Mesothelial cell of epicardium (in vitro differentiated cells): ENCODE measurements around the gene C2orf15. TPM values are rescaled to one million over a fixed set of nuclear protein-coding genes. Genes with fewer than 3 reads are reported as not detected.
"Not testable (repeated sequence)": the region's sequence is repeated elsewhere in the genome, so short reads cannot be mapped to it uniquely, and the experiment has no call there.

Experiments
- DNase-seq, 2 experiments: peaks; one replicate each; pipeline ENCODE4 v3.0.0; 2021; ENCODE audit warnings: low spot score in 2 of 2; ENCODE audit not compliant: unreplicated experiment in 2 of 2
- H3K27ac Mint-ChIP-seq: 2 replicates; pipeline ENCODE4 v1.8.0; 2021; ENCODE audit warnings: mixed read lengths
- H3K27me3 Mint-ChIP-seq: 2 replicates; pipeline ENCODE4 v1.8.0; 2021; ENCODE audit warnings: low read depth, mixed read lengths
- H3K36me3 Mint-ChIP-seq: 2 replicates; pipeline ENCODE4 v1.8.0; 2021; ENCODE audit warnings: mixed read lengths
- H3K4me1 Mint-ChIP-seq: 2 replicates; pipeline ENCODE4 v1.8.0; 2021; ENCODE audit warnings: mixed read lengths
- H3K4me3 Mint-ChIP-seq: 2 replicates; pipeline ENCODE4 v1.8.0; 2021; ENCODE audit warnings: mild to moderate bottlenecking, moderate library complexity, mixed read lengths
- H3K9me3 Mint-ChIP-seq: 2 replicates; pipeline ENCODE4 v1.8.0; 2021; ENCODE audit warnings: mixed read lengths
- total RNA-seq: library from RNA; stranded (reverse); gene quantifications from 3 replicates; pipeline ENCODE4 v1.2.1, GENCODE V29; 2021
- TF ChIP-seq, protein P1 (sequence below): fragments of 200-600 bp; sonication (generic); IDR thresholded peaks from one replicate; pipeline ENCODE4 v1.5.0; 2021; ENCODE audit warnings: antibody characterized with exemption; ENCODE audit not compliant: unreplicated experiment

Gene C2orf15
- total RNA-seq, 1 donor from 2014 or later: 7.8 TPM

- Mint-ChIP-seq H3K27ac (no peak overlapping the region), H3K27me3 (no peaks in the 10 kb centered on the region), H3K4me1 (peaks cover 22% of the 10 kb centered on the region), H3K36me3 (peaks cover 4% of the 10 kb centered on the region), H3K9me3 (no peaks in the 10 kb centered on the region), H3K4me3 (no peak overlapping the region)
- TF ChIP-seq, protein P1, sequence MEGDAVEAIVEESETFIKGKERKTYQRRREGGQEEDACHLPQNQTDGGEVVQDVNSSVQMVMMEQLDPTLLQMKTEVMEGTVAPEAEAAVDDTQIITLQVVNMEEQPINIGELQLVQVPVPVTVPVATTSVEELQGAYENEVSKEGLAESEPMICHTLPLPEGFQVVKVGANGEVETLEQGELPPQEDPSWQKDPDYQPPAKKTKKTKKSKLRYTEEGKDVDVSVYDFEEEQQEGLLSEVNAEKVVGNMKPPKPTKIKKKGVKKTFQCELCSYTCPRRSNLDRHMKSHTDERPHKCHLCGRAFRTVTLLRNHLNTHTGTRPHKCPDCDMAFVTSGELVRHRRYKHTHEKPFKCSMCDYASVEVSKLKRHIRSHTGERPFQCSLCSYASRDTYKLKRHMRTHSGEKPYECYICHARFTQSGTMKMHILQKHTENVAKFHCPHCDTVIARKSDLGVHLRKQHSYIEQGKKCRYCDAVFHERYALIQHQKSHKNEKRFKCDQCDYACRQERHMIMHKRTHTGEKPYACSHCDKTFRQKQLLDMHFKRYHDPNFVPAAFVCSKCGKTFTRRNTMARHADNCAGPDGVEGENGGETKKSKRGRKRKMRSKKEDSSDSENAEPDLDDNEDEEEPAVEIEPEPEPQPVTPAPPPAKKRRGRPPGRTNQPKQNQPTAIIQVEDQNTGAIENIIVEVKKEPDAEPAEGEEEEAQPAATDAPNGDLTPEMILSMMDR: no peak
- DNase-seq: no peak
Measured at GRCh38 chr2:99184811-99185210, 43.3 kb downstream of the C2orf15 start.

- no peaks in the 10 kb centered on the region for H3K27me3 Mint-ChIP-seq
- peaks cover 16% of the 10 kb centered on the region for H3K36me3 Mint-ChIP-seq
- H3K27ac Mint-ChIP-seq: no peak overlapping the region
- H3K4me1 Mint-ChIP-seq: peaks cover 9% of the 10 kb centered on the region
- H3K4me3 Mint-ChIP-seq: no peak overlapping the region
- DNase-seq: no peak
- TF ChIP-seq, protein P1: no peak
- no peaks in the 10 kb centered on the region for H3K9me3 Mint-ChIP-seq
Measured at GRCh38 chr2:99187011-99187410, 45.5 kb downstream of the C2orf15 start.

DNA sequence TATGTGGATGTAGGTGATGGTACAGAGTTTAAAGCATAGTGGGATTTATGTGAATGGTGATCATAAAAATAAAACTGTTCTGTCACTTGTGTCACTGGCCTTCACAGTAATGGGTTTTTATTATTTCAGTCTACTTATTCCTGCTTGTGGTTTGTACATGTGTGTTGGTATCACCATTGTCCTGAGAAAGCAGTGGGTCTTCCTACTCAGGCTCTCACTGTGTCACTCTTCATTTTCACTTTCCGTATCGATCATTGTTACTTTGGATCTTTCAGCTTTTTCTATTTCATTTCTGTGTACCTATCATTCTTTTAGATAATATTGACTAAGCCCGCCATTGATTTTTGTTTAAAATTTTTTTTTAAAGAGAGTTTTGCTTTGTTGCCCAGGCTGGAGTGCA is 46.9 kb downstream of the C2orf15 start:
- DNase-seq: no peak
- H3K27ac Mint-ChIP-seq: no peak overlapping the region
- H3K4me1 Mint-ChIP-seq: peaks cover 3% of the 10 kb centered on the region
- H3K9me3 Mint-ChIP-seq: no peaks in the 10 kb centered on the region
- TF ChIP-seq, protein P1: no peak
- H3K27me3 Mint-ChIP-seq: no peaks in the 10 kb centered on the region
- peaks cover 27% of the 10 kb centered on the region for H3K36me3 Mint-ChIP-seq
- no peak overlapping the region for H3K4me3 Mint-ChIP-seq

DNA sequence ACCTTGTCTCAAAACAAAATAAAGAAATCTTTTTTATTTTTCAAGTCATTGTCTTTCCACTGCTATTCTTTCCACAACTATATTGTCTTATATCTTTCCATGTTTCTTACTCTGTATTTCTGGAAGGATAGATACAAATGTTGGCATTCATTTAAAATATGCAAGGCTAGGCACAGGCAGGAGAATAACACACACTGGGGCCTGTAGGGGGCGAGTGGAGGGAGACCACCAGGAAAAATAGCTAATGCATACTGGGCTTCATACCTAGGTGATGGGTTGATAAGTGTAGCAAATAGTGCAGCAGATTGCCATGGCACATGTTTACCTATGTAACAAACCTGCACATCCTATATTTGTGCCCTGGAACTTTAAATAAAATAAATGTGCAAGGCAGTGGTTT is 49.0 kb downstream of the C2orf15 start:
- Mint-ChIP-seq H3K27me3 (no peaks in the 10 kb centered on the region), H3K4me1 (no peaks in the 10 kb centered on the region), H3K36me3 (peaks cover 34% of the 10 kb centered on the region), H3K9me3 (no peaks in the 10 kb centered on the region), H3K27ac (no peak overlapping the region), H3K4me3 (no peak overlapping the region)
- TF ChIP-seq, protein P1: no peak
- no peak for DNase-seq

DNA sequence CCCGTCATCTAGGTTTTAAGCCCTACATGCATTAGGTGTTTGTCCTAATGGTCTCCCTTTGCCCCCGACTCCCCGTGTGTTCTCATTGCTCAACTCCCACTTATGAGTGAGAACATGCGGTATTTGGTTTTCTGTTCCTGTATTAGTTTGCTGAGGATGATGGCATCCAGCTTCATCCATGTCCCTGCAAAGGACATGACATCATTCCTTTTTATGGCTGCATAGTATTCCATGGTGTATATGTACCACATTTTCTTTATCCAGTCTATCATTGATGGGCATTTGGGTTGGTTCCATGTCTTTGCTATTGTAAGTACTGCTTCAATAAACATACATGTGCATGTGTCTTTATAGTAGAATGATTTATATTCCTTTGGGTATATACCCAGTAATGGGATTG is 50.9 kb downstream of the C2orf15 start:
- not testable (repeated sequence) for H3K4me3 Mint-ChIP-seq, H3K27ac Mint-ChIP-seq, H3K4me1 Mint-ChIP-seq, DNase-seq, H3K9me3 Mint-ChIP-seq, H3K27me3 Mint-ChIP-seq
- H3K36me3 Mint-ChIP-seq: peaks cover 43% of the 10 kb centered on the region

- peaks cover 4% of the 10 kb centered on the region for H3K4me1 Mint-ChIP-seq
- no peak overlapping the region for H3K27ac Mint-ChIP-seq
- peaks cover 4% of the 10 kb centered on the region for H3K9me3 Mint-ChIP-seq
- DNase-seq: no peak
- TF ChIP-seq, protein P1: no peak
- H3K36me3 Mint-ChIP-seq: peaks cover 22% of the 10 kb centered on the region
- H3K27me3 Mint-ChIP-seq: no peaks in the 10 kb centered on the region
- H3K4me3 Mint-ChIP-seq: no peak overlapping the region
Measured at GRCh38 chr2:99198103-99198841, 56.8 kb downstream of the C2orf15 start.
